Endothelial cell of umbilical vein (primary cell): Measurements from ENCODE around the gene RAMP3. TPM values are rescaled to one million over a fixed set of nuclear protein-coding genes. Genes with fewer than 3 reads are reported as not detected.

ENCODE experiments used
- BruUV-seq: library from RNA; stranded (reverse); fragments of 400-500 nt; replicated peaks from 2 replicates; lab custom pipeline; 2021; lab: Mats Ljungman, UMichigan
- CTCF ChIA-PET: fragments of 300-600, 350-600 bp; sonication (Branson Sonifier 250); formaldehyde crosslinking; loops from one replicate; lab custom pipeline; 2021; ENCODE audit warnings: antibody characterized with exemption, inconsistent platforms; lab: Charles Lee
- POLR2A ChIA-PET: fragments of 300-600, 350-600 bp; sonication (Branson Sonifier 250); formaldehyde crosslinking; loops from one replicate; lab custom pipeline; 2021; ENCODE audit warnings: antibody characterized with exemption, inconsistent platforms; lab: Charles Lee
- DNase-seq: peaks from one replicate; pipeline ENCODE4 v3.0.0-alpha.2; 2011; ENCODE audit warnings: low read depth, low spot score
- FAIRE-seq: peaks from 2 replicates; lab custom pipeline; 2011; peaks lifted over from hg19 to GRCh38; lab: Jason Lieb, UNC
- H2AFZ ChIP-seq: 2 replicates; pipeline ENCODE4 v1.6.0; 2012; ENCODE audit warnings: low read depth, low read length, control low read depth, inconsistent platforms
- H3K27ac ChIP-seq: 2 replicates; pipeline ENCODE4 v1.5.1; 2011; ENCODE audit warnings: low read depth, mild to moderate bottlenecking, control low read depth, low read length, moderate library complexity; ENCODE audit not compliant: insufficient read depth
- H3K27me3 ChIP-seq, 2 experiments: 2 replicates each; pipeline versions ENCODE4 v1.6.0 to v1.6.1; 2011; ENCODE audit warnings: low read length in 2 of 2, mixed read lengths in 1 of 2; ENCODE audit not compliant: control insufficient read depth in 2 of 2, insufficient read depth in 2 of 2
- H3K36me3 ChIP-seq, 2 experiments: 2 replicates in 1 of 2; 3 replicates in 1 of 2; pipeline ENCODE4 v1.5.1; 2011; ENCODE audit warnings: low read length in 2 of 2, mild to moderate bottlenecking in 1 of 2, moderate library complexity in 1 of 2; ENCODE audit not compliant: control insufficient read depth in 2 of 2, insufficient read depth in 2 of 2; ENCODE audit errors: extremely low read depth in 1 of 2
- H3K4me1 ChIP-seq: 3 replicates; pipeline ENCODE4 v1.5.1; 2011; ENCODE audit warnings: mild to moderate bottlenecking, low read length; ENCODE audit not compliant: control insufficient read depth, insufficient read depth; ENCODE audit errors: extremely low read depth
- H3K4me2 ChIP-seq: 2 replicates; pipeline ENCODE4 v1.6.1; 2011; ENCODE audit warnings: low read length, control low read depth, mixed read lengths; ENCODE audit not compliant: insufficient read depth
- H3K4me3 ChIP-seq, 3 experiments: fragments of 200-600 bp in 1 of 3; sonication (generic), shearing (Covaris generic) in 1 of 3; replicated peaks in 1 of 3; 2 replicates each; pipeline ENCODE4 v1.5.1; 2011 to 2016; ENCODE audit warnings: control low read depth in 3 of 3, low read length in 3 of 3, mild to moderate bottlenecking in 2 of 3, inconsistent platforms in 1 of 3, low read depth in 1 of 3, moderate library complexity in 1 of 3; ENCODE audit not compliant: insufficient read depth in 1 of 3
- H3K79me2 ChIP-seq: 2 replicates; pipeline ENCODE4 v1.6.0; 2012; ENCODE audit warnings: low read length, inconsistent platforms; ENCODE audit not compliant: control insufficient read depth, insufficient read depth
- H3K9ac ChIP-seq: replicated peaks from 2 replicates; pipeline ENCODE3; 2011; ENCODE audit warnings: low read length, control low read depth; ENCODE audit not compliant: insufficient read depth; ENCODE audit errors: extremely low read depth
- H3K9me1 ChIP-seq: replicated peaks from 3 replicates; pipeline ENCODE4 v1.6.0; 2011; ENCODE audit warnings: mild to moderate bottlenecking, low read length; ENCODE audit not compliant: control insufficient read depth, insufficient read depth; ENCODE audit errors: extremely low read depth
- H3K9me3 ChIP-seq: replicated peaks from 2 replicates; pipeline ENCODE4 v1.5.1; 2012; ENCODE audit warnings: low read length, inconsistent platforms; ENCODE audit not compliant: control insufficient read depth, insufficient read depth
- H4K20me1 ChIP-seq: replicated peaks from 2 replicates; pipeline ENCODE3; 2011; ENCODE audit warnings: mild to moderate bottlenecking, low read length; ENCODE audit not compliant: control insufficient read depth, insufficient read depth; ENCODE audit errors: extremely low read depth
- CTCF ChIP-seq, 2 donors: IDR thresholded peaks; 1 replicate in 1 of 2; 2 replicates in 1 of 2; pipeline ENCODE4 v1.5.1; 2011; ENCODE audit warnings: low read length in 2 of 2, mild to moderate bottlenecking in 2 of 2, moderate library complexity in 2 of 2, control low read depth in 1 of 2, inconsistent platforms in 1 of 2, low read depth in 1 of 2; ENCODE audit not compliant: insufficient read depth in 1 of 2; ENCODE audit errors: extremely low read depth in 1 of 2
- EZH2 ChIP-seq: IDR thresholded peaks from 2 replicates; pipeline ENCODE4 v1.6.1; 2012; ENCODE audit warnings: borderline replicate concordance, low read depth, mild to moderate bottlenecking, moderate library complexity, low read length, inconsistent platforms; ENCODE audit not compliant: severe bottlenecking
- FOS ChIP-seq: IDR thresholded peaks from 2 replicates; pipeline ENCODE4 v1.6.1; 2011; ENCODE audit warnings: mild to moderate bottlenecking, low read length, moderate library complexity, borderline replicate concordance; ENCODE audit not compliant: insufficient read depth
- GATA2 ChIP-seq: IDR thresholded peaks from 2 replicates; pipeline ENCODE4 v1.7.0; 2011; ENCODE audit warnings: low read depth, mild to moderate bottlenecking, moderate library complexity, mixed read lengths, low read length; ENCODE audit not compliant: insufficient read length, insufficient read depth
- JUN ChIP-seq: IDR thresholded peaks from 2 replicates; pipeline ENCODE4 v1.6.1; 2011; ENCODE audit warnings: borderline replicate concordance, low read depth; ENCODE audit not compliant: insufficient read length, insufficient read depth
- MAX ChIP-seq: IDR thresholded peaks from 2 replicates; pipeline ENCODE4 v1.6.1; 2011; ENCODE audit not compliant: insufficient read depth, insufficient read length
- MYC ChIP-seq: IDR thresholded peaks from one replicate; pipeline ENCODE4 v1.6.1; 2011; ENCODE audit warnings: mild to moderate bottlenecking, low read depth, low read length
- POLR2A ChIP-seq: IDR thresholded peaks from 2 replicates; pipeline ENCODE4 v1.6.1; 2012; ENCODE audit warnings: low read depth, mild to moderate bottlenecking, control low read depth, low read length
- POLR2AphosphoS5 ChIP-seq: IDR thresholded peaks from 2 replicates; pipeline ENCODE4 v1.6.1; 2012; ENCODE audit warnings: low read depth, mild to moderate bottlenecking, control low read depth, low read length, moderate library complexity; ENCODE audit not compliant: insufficient read depth
- dilution Hi-C: fragments of 300-500 bp; cut with MboI; formaldehyde crosslinking; loops from one replicate; pipeline ENCODE4 v1.15.0; 2019; ENCODE audit warnings: low sequenced_read_pairs; ENCODE audit not compliant: extremely low pct_ligation_motif_present
- intact Hi-C: fragments of 100-400 bp; cut with micrococcal nuclease; formaldehyde crosslinking; loops from one replicate; pipeline ENCODE4 v1.10.0; 2022
- polyA plus RNA-seq, 4 experiments: library from polyadenylated mRNA; depleted of rRNA in 3 of 4; stranded (reverse) in 3 of 4; unstranded in 1 of 4; fragments of >200 nt; gene quantifications; 2 replicates each; pipeline versions ENCODE4 v1.2.1 to v1.2.3, GENCODE V29; 2011 to 2012; ENCODE audit warnings: missing spikeins in 1 of 4
- total RNA-seq: library from RNA; stranded (reverse); gene quantifications from 2 replicates; pipeline ENCODE4 v1.2.3, GENCODE V29; 2021

RAMP3 gene
- total and polyA plus RNA-seq, 2 donors (not counting 3 experiments of a cell fraction or from before 2014, with no cell fraction given) = not detected

- TF ChIP-seq MYC = no peak
- no peak for TF ChIP-seq CTCF (IDR thresholded peaks at IDR 0.05; ENCODE audit: extremely low read depth in 1 of 2, insufficient read depth in 1 of 2, low read depth in 1 of 2, low read length in 2 of 2)
- Histone ChIP-seq H3K9me1 (no peaks in the 10 kb centered on the region), H2AFZ (no peak overlapping the region), H3K27ac (no peak overlapping the region), H4K20me1 (no peaks in the 10 kb centered on the region), H3K4me2 (no peak overlapping the region), H3K4me1 (no peaks in the 10 kb centered on the region), H3K36me3 (no peaks in the 10 kb centered on the region), H3K4me3 (no peak overlapping the region), H3K79me2 (no peaks in the 10 kb centered on the region), H3K9ac (no peak overlapping the region), H3K9me3 (no peaks in the 10 kb centered on the region), H3K27me3 (no peaks in the 10 kb centered on the region)
- dilution Hi-C loops (no loop called here), intact Hi-C loops (no loop called here)
- DNase-seq (no peak), FAIRE-seq (no peak)
- ChIA-PET CTCF (interaction anchor here (0.6 kb wide), 1 partner anchor 1949 kb away, joined by 4 read pairs; no protein-coding TSS in a partner anchor), POLR2A (no interaction called here)
- BruUV-seq = no TSS peak
Measured at GRCh38 chr7:45181286-45181960, 23.8 kb downstream of the RAMP3 start.

GRCh38 chr7:45181991-45182855, 24.6 kb downstream of the RAMP3 start:
- Histone ChIP-seq H3K79me2 (no peaks in the 10 kb centered on the region), H3K36me3 (no peaks in the 10 kb centered on the region), H3K27ac (no peak overlapping the region), H3K9me3 (no peaks in the 10 kb centered on the region), H3K4me3 (no peak overlapping the region), H3K27me3 (no peaks in the 10 kb centered on the region), H4K20me1 (no peaks in the 10 kb centered on the region), H2AFZ (no peak overlapping the region), H3K4me1 (no peaks in the 10 kb centered on the region), H3K9me1 (no peaks in the 10 kb centered on the region), H3K9ac (no peak overlapping the region), H3K4me2 (no peak overlapping the region)
- BruUV-seq = no TSS peak
- FAIRE-seq = no peak
- no peak for DNase-seq
- intact Hi-C loops = no loop called here
- POLR2A ChIA-PET = no interaction called here
- CTCF ChIA-PET = interaction anchor here (0.6 kb wide), 1 partner anchor 1950 kb away, joined by 4 read pairs; no protein-coding TSS in a partner anchor
- dilution Hi-C loops = no loop called here
- TF ChIP-seq MYC (no peak), FOS (no peak), JUN (no peak), EZH2 (no peak), POLR2AphosphoS5 (no peak), MAX (no peak), CTCF (IDR thresholded peaks at IDR 0.05; ENCODE audit: extremely low read depth in 1 of 2, insufficient read depth in 1 of 2, low read depth in 1 of 2, low read length in 2 of 2) (no peak), POLR2A (no peak), GATA2 (no peak)
